GM21737 (cell line): ENCODE results near the gene OTUD1.

Source experiments
- ATAC-seq: cut with Tn5 transposase; IDR thresholded peaks from one replicate; pipeline ENCODE4 v1.9.1; 2021; ENCODE audit warnings: mild to moderate bottlenecking, moderate library complexity; ENCODE audit not compliant: unreplicated experiment

Gene OTUD1

DNA sequence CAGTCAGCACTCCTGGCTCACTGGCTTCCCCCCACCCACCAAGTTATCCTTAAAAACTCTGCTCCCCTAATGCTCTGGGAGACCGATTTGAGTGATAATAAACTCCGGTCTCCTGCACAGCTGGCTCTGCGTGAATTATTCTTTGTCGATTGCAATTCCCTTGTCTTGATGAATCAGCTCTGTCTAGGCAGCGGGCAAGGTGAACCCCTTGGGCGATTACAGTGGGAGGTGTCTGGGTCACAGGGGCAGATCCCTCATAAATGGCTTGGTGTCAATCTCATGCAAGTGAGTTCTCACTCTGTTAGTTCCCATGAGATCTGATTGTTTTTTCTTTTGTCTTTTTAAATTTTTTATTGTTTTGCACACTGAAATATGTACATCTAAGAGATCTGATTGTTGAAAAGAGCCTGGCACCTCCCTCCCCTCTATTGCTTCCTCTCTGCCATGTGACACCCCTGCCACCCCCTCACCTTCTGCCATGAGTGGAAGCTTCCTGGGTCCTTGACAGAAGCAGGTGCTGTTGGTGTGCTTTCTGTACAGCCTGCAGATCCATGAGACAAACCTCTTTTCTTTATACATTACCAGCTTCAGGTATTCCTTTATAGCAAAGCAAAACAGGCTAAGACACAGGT is 20.5 kb downstream of the OTUD1 start:
- no peak for ATAC-seq

GRCh38 chr10:23461557-23461956 is 22.7 kb downstream of the OTUD1 start:
- no peak for ATAC-seq

GRCh38 chr10:23467012-23467411 is 28.1 kb downstream of the OTUD1 start:
- no peak for ATAC-seq

GRCh38 chr10:23467548-23467947 is 28.7 kb downstream of the OTUD1 start:
- ATAC-seq, result no peak

DNA sequence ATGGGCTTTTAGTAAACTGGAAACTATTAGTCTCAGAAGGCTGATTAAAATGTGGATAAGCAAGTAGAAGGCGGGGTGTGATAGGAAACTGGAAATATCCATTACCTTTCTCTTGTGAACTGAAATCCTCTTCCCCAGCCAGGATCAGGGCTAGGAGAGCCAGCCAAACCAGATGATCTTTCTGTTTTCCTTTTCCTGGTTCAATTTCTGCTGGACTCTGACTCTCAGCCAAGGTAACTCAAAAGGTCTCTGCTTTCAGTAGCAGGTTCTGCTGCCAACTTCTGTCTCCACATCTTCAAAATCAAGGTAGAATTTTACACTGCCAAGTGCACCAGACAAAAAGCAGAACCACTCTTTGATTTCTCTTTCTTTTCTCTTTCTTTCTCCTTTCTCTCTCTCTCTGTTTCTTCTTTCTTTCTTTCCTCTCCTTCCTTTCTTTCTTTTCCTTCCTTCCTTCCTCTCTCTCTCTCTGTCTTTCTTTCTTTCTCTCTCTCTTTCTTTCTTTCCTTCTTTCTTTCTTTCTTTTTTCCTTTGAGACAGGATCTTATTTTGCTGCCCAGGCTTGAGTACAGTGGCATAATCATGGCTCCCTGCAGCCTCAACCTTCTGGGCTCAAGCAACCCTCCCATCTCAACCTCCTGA is 30.8 kb downstream of the OTUD1 start:
- ATAC-seq, result no peak

- ATAC-seq, result no peak
Measured at GRCh38 chr10:23472181-23472580, 33.3 kb downstream of the OTUD1 start.

DNA sequence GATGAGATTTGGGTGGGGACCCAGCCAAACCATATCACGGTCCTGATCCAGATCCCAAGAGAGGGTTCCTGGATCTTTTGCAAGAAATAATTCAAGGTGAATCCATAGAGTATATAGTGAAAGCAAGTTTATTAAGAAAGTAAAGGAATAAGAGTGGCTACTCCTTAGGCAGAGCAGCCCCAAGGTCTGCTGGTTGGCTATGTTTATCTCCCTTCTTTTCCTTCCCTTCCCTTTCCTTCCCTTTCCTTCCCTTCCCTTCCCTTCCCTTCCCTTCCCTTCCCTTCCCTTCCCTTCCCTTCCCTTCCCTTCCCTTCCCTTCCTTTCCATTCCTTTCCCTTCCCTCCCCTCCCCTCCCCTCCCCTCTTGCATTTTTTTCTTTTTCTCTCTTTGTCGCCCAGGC is 35.2 kb downstream of the OTUD1 start:
- no peak for ATAC-seq

- no peak for ATAC-seq
Measured at GRCh38 chr10:23474626-23475025, 35.8 kb downstream of the OTUD1 start.

DNA sequence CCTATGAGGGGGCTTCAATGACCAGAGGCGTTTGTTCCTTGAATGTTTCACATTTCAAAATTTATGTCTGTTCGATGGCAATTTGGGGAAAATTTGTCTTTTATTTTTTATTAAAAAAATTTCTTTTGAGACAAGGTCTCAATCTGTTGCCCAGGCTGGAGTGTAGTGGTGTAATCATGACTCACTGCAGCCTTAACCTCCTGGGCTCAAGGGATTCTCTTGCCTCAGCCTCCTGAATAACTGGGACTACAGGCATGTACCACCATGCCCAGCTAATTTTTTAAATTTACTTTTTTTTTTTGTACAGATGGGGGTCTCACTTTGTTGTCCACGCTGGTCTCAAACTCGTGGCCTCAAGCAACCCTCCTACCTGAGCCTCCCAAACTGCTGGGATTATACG is 39.7 kb downstream of the OTUD1 start:
- no peak for ATAC-seq

GRCh38 chr10:23479798-23480473 is 41.1 kb downstream of the OTUD1 start:
- no peak for ATAC-seq

DNA sequence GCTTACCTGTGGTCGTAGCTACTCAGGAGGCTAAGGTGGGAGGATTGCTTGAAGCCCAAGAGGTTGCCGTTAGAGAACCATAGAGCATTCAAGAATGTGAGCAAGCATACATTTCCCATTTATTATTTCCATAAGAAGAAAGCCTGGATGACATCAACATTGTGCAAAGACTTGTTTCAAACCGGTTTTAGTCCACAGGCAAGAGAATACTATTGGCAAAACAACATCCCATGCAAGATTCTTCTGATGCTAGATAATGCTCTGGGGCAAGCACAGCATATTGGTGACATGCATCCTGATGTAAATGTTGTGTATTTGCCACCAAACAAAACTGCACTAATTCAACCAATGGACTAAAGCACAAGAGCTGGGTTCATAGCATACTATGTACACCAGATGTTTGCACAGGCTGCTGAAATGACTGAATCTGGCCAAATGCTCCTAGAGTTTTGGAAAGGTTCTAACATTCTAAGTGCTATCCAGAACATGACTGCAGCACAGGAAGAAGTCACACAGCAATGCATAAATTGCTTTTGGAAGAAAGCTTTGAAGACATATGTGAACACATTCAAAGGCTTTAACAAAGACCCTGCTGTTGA is 42.6 kb downstream of the OTUD1 start:
- ATAC-seq, result no peak

DNA sequence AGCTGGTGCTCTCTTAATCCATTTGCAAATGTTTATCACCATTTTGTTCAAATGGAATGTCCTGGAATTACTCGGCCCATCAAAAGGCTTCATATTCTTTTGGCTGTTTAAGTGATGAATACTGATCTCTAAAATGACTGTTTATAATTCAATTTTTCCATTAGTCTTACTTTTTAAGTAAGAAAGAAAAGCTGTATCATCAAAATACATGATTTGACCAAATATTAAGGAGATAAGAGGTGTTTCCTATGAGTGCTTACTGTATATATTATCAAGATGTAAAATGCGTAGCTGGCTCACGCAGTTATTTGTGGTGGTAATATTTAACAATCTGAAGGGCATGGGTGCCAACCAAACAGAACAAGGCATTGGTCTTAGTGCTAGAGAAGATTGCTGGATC is 51.2 kb downstream of the OTUD1 start:
- no peak for ATAC-seq
